PFSK-1 (cell line): ENCODE data around the gene MYO1G.

Experiments used
- POLR2AphosphoS5 ChIP-seq: IDR thresholded peaks from 2 replicates; pipeline ENCODE4 v1.6.1; 2012; ENCODE audit warnings: low read depth, mild to moderate bottlenecking, control low read depth, low read length, moderate library complexity
- REST ChIP-seq, 2 experiments: IDR thresholded peaks; 2 replicates each; pipeline versions ENCODE4 v1.6.1 to v1.8.0; 2011 to 2012; ENCODE audit warnings: low read depth in 2 of 2, low read length in 2 of 2, control low read depth in 1 of 2, inconsistent platforms in 1 of 2, mild to moderate bottlenecking in 1 of 2, moderate library complexity in 1 of 2; ENCODE audit not compliant: insufficient read depth in 1 of 2
- SIN3A ChIP-seq: IDR thresholded peaks from 2 replicates; pipeline ENCODE4 v1.6.1; 2012; ENCODE audit warnings: mild to moderate bottlenecking, low read length, moderate library complexity, borderline replicate concordance; ENCODE audit not compliant: insufficient read depth
- TAF1 ChIP-seq: IDR thresholded peaks from 2 replicates; pipeline ENCODE4 v1.6.1; 2012; ENCODE audit warnings: low read length, control low read depth, borderline replicate concordance; ENCODE audit not compliant: insufficient read depth

GRCh38 chr7:44984478-44984758, 5.6 kb upstream of the MYO1G start:
- TF ChIP-seq POLR2AphosphoS5 = peak; percentile 35; the same call in 1 of the 2 replicates
- TF ChIP-seq SIN3A = no peak
- TF ChIP-seq TAF1 = no peak
- TF ChIP-seq REST (IDR thresholded peaks at IDR 0.05; ENCODE audit: insufficient read depth in 1 of 2, low read depth in 2 of 2, low read length in 2 of 2) = no peak
